ENCODE measurements around the gene COP1. TPM values are rescaled to one million over a fixed set of nuclear protein-coding genes. Genes with fewer than 3 reads are reported as not detected.
"Not testable (repeated sequence)": the region's sequence is repeated elsewhere in the genome, so short reads cannot be mapped to it uniquely, and the experiment has no call there.

Gene COP1
- total RNA-seq, 2 donors from 2014 or later: 26.3 to 28.5 TPM

DNA sequence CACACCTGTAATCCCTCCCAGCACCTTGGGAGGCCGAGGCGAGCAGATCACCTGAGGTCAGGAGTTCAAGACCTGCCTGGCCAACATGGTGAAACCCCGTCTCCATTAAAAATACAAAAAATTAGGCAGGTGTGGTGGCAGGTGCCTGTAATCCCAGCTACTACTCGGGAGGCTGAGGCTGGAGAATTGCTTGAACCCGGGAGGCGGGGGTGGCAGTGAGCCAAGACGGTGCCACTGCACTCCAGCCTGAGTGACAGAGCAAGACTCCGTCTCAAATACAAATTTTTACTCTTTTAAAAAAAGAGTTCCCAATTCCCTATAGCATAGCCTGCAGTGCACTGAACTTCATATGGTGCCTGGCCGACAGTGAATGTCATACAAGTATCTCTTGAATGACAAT, 2.4 kb downstream of the COP1 start:
- intact Hi-C loops (cut with DNase I): not testable (repeated sequence)

DNA sequence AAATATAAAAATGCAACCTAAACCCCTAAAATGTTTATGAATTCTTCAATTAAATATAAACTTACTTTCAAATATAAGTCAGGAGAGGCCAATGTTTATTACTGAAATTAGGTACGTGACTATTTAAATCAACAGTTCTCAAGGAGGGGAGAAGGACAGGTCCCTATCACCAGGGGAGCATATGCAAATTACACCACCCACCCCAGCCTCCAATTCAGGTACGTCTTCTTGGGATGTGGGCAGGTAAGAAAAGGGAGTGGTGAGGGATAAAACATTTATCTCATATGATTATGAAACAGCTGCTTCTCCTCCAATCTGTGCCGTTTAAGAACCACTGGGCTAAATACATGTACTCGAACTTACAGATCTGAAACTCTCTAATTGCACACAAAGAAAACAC, 3.4 kb downstream of the COP1 start:
- ATAC-seq (no peak), DNase-seq (no peak)
- intact Hi-C loops (cut with DNase I): no loop called here

More for the DNA sequence above, 2.4 kb downstream of the COP1 start:
- ATAC-seq, DNase-seq: not testable (repeated sequence)

DNA sequence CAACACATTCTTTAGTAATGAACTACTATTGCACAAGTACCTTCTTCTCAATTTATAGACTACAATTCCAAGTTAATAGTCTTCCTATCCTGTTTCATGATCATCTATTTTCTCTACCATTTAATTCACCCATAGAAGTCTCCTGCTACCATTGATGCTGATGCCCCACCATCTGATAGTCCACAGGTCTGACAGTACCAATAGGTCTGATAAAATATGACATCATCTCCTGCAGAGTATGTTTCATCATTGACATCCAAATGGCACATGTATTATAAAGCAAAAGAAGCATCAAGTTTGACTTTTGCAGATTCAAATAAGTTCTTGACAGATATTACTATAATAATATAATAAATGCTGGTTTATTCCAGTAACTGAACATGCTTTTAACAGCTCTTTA, 5.5 kb downstream of the COP1 start:
- DNase-seq (no peak), ATAC-seq (no peak)
- intact Hi-C loops (cut with DNase I): no loop called here

DNA sequence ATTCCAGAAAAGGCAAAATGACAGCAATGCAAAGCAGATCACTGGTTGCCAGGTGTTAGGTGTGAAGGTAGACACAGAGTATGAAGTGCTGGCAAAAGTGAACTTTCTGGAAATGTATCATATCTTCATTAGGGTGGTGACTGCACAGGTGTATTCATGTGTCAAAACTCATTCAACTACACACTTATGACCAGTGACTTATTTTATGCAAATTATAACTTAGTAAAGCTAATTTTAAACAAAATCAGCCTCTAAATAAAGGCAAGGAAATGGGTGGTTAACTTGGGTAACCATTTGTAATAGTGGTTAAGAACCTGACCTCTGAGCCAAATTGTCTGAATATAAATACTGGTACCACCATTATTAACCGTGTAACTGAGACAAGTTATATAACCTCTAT, 7.4 kb downstream of the COP1 start:
- no peak for ATAC-seq
- intact Hi-C loops (cut with DNase I): no loop called here
- DNase-seq: no peak

DNA sequence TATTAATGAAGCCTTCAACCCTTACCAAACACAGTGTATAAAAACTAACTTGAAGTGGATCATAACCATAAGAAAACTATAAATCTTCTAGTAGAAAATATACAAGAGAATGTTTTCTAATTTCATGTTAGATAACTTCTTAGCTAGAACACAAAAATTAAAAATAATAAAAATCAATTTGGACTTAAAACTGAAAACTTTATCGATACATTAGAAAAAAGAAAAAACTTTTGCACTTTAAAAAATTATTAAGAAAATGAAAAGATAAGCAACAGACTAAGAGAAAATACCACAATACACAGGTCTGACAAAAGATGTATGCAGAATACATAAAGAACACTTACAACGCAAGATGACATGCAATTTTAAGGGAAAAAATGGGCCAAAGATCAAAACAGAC, 8.7 kb downstream of the COP1 start:
- no peak for ATAC-seq
- DNase-seq: no peak
- intact Hi-C loops (cut with DNase I): no loop called here

DNA sequence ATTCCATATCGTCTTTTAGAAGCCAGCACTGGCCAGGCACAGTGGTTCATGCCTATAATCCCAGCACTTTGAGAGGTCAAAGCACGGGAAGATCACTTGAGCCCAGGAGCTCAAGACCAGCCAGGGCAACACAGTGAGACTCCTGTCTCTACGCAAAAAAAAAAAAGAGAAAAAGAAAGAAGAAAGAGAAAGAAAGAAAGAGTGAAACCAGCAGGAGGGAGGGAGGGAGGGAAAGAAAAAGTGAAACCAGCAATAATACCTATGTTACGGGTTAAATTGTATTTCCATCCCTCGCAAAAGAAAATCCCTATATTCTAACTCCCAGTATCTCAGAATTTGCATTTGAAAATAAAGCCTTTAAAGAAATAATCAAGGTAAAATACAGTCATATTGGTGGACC, 10.4 kb downstream of the COP1 start:
- ATAC-seq (no peak), DNase-seq (no peak)
- intact Hi-C loops (cut with DNase I): no loop called here

DNA sequence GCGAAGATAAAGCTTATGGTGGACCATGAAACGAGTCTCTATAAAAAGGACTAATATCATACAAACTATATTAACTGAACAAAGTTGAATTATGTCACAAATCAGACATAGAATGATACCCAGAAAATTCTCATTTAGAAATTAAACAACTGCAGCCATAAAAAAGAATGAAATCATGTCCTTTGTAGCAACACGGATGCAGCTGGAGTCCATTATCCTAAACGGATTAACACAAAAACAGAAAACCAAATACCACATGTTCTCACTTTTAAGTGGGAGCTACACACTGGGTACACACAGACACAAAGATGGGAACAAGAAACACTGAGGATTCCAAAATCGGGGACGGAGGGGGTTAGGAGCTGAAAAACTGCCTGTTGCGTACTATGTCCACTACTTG, 11.5 kb downstream of the COP1 start:
- intact Hi-C loops (cut with DNase I): no loop called here
- DNase-seq (no peak), ATAC-seq (no peak)

DNA sequence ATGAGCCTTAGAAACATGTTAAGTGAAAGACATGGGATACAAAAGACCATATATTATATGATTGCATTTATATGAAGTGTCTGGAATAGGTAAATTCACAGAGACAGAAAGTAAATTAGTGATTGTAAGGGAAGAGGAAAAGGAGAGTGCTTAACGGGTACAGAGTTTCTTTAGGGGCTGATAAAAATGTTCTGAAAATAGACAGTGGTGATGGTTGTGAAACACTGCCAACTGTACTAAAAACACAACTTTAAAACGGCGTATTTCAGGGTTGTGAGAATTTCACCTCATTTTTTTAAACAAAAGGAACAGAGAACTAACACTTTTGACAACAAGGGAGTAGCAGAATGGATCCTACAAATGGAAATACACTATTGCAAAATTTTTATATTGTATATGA, 13.4 kb downstream of the COP1 start:
- no peak for ATAC-seq
- intact Hi-C loops (cut with DNase I): no loop called here
- no peak for DNase-seq

DNA sequence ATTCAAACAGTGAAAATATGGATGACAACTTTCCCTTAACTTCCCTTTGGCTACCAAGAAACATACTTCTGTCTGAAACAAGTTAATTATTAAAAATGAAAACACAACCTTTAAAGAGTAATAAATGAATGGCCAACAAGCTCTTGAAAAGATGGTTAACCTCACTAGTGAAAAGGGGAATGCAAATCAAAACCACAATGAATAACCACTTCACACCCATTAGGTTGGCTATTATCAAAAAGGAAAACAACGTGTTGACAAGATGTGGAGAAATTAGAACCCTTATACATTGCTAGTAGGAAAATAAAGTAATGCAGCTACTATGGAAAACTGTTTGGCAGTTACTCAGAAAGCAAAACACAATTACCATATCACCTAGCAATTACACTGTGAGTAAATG, 14.1 kb downstream of the COP1 start:
- ATAC-seq: no peak
- intact Hi-C loops (cut with DNase I): no loop called here
- DNase-seq: no peak

DNA sequence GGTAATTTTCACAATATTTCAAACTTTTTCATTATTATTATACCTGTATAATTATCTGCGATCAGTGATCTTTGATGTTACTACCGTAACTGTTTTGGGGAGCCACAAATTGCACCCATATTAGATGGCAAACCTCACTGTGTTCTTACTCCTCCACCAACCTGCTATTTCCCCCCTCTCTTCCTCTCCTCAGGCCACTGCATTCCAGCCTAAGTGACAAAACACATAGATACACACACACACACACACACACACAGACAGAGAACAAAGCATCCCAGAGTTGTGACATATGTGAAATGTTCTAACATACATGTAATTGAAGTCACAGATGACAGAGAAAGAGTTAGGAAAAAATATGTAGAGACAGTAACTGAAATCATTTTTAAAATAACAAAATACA, 18.5 kb downstream of the COP1 start:
- DNase-seq (no peak), ATAC-seq (no peak)
- intact Hi-C loops (cut with DNase I): no loop called here

DNA sequence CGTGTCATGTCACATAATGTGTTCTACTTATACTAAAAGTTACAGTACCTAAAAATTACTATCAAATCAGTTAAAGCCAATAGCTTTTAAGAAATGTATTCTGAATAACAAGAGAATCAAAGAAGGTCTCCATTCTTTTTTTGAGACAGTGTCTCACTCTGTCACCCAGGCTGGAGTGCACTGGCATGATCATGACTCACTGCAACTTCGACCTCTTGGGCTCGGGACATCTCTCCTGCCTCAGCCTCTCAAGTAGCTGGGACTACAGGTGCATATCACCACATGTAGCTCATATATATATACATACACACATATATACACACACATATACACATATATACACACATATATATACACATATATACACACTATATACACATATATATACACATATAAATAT, 20.1 kb downstream of the COP1 start:
- no peak for DNase-seq
- peak in 1 of 2 donors; percentile 35 for ATAC-seq
- intact Hi-C loops (cut with DNase I): no loop called here

DNA sequence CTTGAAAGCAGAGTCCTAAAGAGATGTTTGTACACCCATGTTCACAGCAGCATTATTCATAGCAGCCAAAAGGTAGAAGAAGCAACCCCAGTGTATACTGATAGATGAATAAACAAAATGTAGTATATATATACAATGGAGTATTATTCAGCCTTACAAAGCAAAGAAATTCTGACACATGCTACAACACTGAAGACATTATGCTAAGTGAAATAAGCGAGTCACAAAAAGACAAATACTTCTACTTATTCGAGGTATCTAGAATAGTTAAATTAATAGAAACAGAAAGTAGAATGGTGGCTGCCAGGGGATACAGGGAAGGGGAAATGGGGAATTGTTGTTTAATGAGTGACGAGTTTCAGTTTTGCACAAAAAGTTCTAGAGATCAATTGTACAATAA, 23.5 kb downstream of the COP1 start:
- DNase-seq (no peak), ATAC-seq (no peak)
- intact Hi-C loops (cut with DNase I): no loop called here

DNA sequence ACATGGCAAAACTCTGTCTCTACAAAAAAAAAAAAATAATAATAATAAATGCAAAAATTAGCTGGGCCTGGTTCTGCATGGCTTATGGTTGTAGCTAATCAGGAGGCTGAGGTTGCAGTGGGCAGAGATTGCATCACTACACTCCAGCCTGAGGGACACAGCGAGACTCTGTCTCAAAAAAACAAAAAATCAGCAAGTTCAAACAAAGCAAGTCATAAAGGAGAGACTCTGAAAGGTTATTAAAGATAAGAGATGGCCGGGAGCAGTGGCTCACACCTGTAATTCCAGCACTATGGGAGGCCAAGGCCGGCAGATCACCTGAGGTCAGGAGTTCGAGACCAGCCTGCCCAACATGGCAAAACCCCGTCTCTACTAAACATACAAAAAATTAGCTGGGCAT, 28.8 kb downstream of the COP1 start:
- intact Hi-C loops (cut with DNase I): no loop called here
- DNase-seq (no peak), ATAC-seq (no peak)

DNA sequence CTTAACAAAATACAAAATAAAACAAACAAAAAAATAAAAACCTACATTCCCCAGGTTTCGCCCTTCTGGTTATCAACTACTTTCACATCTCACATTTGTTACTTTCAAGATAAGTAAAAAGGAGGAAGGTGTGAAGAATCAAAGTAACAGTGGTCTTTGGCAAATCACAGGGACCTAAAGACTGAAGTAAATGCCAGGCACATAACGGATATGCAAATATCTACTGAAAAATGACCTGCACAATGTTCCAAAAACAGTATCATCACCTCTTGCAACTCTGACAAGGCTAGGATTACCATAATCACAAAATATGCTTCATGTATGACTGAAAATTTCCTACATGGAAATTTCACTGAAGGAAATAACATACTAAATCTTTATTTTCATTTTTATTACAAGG, 29.3 kb downstream of the COP1 start:
- intact Hi-C loops (cut with DNase I): no loop called here
- no peak for DNase-seq
- ATAC-seq: no peak

DNA sequence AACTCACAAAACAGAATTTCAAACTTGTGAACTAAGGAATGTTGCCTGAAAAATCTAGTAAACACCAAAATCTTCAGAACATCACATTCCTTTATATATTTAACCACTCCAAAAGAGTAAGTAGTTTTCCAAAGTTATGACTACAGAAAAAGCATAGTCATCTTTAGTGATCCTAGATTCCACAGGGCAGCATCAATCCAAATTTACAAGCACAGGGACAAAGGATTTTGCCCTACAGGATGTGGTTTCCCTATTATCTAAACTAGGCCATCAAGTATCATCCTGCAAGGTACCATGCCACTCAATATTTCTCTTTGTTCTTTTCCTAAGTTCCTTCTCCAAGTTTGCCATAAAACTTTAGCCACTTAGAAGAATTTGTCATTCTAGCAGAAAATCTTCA, 33.0 kb downstream of the COP1 start:
- intact Hi-C loops (cut with DNase I): no loop called here
- no peak for DNase-seq
- no peak for ATAC-seq

DNA sequence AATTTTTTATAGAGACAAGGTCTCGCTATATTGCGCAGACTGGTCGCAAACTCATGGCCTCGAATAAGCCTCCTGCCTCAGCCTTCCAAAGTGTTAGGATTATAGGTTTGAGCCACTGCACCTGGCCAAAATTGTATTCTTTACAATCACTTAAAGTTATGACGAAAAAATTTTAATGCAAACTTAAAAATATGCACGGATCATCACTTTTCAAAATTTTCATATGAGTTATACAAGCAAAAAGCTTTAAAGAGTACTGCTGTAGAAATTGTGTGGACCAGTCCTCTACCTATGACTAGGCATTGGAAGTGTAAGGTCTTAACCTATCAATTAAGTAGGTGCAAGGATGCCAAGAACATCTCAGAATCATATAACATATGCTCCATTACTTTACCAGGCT, 34.9 kb downstream of the COP1 start:
- DNase-seq: no peak
- intact Hi-C loops (cut with DNase I): no loop called here
- no peak for ATAC-seq

DNA sequence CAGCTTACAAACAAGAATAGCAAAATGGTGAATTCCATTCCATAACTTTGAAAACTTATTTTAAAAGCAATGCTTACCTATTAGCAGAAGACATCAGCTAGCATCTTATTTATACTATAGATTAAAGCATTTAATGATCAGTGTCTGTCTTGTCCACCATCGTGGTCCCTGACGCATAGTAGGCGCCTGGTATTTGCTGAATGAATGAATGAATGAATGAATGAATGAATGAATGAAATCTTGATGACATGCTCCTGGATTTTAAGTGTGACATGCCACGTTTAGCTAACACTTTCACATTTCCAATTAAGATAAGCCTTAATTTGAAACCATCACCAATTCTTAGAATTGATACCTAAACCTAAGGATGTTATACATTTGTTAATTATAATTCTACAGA, 39.9 kb downstream of the COP1 start:
- DNase-seq (no peak), ATAC-seq (no peak)
- intact Hi-C loops (cut with DNase I): no loop called here

DNA sequence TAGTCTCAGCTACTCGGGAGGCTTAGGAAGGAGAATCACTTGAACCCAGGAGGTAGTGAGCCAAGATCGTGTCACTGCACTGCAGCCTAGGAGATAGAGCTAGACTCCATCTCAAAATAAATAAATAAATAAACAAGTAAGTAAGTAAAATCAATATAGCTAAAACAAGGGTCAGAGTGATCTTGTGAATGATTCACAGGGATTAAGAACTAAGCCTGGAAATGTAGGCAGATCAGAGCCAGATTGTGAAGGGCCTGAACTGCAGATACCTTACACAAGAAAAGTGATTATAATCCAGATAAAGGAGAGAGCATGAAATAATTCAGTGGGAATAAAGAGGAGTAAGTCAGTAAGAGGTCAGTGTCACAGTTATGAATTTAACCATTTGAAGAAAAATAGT, 41.5 kb downstream of the COP1 start:
- intact Hi-C loops (cut with DNase I): no loop called here
- DNase-seq (no peak), ATAC-seq (no peak)

DNA sequence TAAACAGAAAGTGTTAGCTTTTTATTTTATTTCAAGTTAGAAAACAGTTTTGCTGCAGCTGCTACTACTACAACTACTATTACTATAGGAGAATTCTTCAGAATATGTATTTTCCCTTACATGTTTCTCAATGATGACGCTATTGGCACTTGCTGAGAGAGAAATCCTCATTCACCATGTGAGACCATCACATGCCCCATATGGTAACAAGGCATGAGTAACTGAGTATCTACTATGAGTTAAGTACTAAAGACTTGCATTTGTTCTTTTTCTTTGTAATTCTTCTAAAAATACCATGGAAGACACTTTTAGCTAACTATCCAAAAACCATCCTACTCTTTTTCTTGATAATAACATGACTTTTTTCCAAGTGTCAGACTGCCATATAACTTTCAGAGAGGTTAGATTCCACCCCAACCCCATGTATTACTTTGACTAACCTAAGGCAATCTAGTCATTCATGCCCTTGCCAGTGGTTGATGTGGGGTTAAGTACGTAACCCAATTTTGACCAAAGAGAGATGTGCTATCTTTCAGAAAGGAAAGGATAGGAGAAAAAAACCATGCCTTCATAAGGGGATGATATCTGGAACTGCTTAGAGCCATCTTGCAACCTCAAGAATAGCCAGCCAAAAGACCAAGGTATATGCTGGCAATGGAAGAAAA, 42.9 kb downstream of the COP1 start:
- ATAC-seq: no peak
- intact Hi-C loops (cut with DNase I): no loop called here
- DNase-seq: no peak

DNA sequence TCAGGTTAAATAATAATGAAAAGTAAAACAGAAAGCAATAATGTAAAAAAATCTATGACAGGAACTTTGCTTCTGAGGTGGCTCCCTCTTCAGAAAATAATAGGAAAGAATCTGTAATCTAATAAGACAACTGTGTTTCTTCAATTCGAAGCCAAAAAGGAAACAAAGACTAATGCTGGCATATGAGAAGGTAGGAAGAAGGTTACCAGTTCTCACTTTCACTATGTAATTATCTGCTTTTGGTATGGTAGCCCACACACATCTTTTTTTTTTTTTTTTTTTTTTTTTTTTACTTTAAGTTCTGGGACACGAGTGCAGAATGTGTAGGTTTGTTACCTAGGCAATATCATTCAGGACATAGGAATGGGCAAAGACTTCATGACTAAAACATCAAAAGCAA, 47.1 kb downstream of the COP1 start:
- no peak for ATAC-seq
- no peak for DNase-seq
- intact Hi-C loops (cut with DNase I): no loop called here

DNA sequence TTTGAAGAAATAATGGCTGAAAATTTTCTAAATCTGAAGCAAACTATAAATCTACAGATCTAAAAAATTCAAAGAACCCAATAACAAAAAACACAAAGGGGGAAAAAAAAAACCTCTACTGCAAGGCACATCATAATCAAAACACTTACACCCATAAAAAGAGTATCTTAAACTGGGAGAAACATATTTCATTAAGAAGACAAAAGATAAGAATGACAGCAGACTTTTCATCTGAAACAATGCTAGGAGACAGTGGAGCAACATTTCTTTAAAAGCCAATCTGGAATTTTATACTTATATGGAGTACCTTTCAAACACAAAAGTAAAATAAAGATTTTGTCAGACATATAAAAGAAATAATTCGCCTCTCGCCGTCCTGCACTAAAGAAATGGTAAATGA, 49.1 kb downstream of the COP1 start:
- intact Hi-C loops (cut with DNase I): no loop called here
- DNase-seq (no peak), ATAC-seq (no peak)
